Body of pancreas (tissue), 4 donors: Measurements from ENCODE around the gene LSM3.

Experiments used
- POLR2A ChIP-seq, 3 donors: fragments of 450-650 bp; IDR thresholded peaks; one replicate each; pipeline ENCODE4 v1.6.1; 2016; ENCODE audit warnings: antibody characterized with exemption in 3 of 3, mild to moderate bottlenecking in 2 of 3
- TF ChIP-seq, protein P1 (sequence below), 7 experiments: fragments of 450-650 bp in 4 of 7; fragments of 200-600 bp in 3 of 7; sonication (generic) in 3 of 7; IDR thresholded peaks; one replicate each; pipeline ENCODE4 v1.5.1; 2016 to 2019; ENCODE audit warnings: antibody characterized with exemption in 7 of 7

DNA sequence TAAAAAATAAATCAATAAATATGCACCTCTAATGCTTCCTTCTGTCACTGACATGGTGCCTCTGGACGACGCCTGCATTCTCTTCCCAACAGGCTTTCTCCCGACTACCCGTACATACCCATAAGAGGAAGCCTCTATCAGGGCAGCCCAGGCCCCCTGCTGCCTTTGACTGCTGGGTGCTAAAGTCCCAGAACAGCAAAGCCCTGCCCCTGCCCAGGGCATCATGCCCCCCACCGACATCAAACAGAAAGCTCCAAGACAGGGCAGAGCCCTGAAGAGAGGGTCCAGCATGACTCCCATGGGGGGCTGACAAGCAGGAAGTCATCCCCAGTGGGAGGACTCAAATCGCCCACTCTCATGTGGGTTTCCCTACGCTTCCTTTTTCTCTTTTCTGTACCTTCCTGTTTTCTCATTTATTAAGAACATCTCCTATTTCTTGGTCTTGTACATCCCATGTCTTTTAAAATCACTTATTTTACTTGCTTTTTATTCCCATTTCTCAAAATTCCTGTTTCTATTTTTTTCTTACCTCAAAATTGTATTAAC is 23.6 kb upstream of the LSM3 start:
- TF ChIP-seq, protein P1, sequence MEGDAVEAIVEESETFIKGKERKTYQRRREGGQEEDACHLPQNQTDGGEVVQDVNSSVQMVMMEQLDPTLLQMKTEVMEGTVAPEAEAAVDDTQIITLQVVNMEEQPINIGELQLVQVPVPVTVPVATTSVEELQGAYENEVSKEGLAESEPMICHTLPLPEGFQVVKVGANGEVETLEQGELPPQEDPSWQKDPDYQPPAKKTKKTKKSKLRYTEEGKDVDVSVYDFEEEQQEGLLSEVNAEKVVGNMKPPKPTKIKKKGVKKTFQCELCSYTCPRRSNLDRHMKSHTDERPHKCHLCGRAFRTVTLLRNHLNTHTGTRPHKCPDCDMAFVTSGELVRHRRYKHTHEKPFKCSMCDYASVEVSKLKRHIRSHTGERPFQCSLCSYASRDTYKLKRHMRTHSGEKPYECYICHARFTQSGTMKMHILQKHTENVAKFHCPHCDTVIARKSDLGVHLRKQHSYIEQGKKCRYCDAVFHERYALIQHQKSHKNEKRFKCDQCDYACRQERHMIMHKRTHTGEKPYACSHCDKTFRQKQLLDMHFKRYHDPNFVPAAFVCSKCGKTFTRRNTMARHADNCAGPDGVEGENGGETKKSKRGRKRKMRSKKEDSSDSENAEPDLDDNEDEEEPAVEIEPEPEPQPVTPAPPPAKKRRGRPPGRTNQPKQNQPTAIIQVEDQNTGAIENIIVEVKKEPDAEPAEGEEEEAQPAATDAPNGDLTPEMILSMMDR (IDR thresholded peaks at IDR 0.05), result no peak
- no peak for TF ChIP-seq POLR2A (IDR thresholded peaks at IDR 0.05)
